Mucosa of stomach (tissue), 1 donor: Measurements from ENCODE around the gene PCDH12.

Experiments
- H3K27me3 ChIP-seq: one replicate; pipeline ENCODE4 v1.7.0; 2013; ENCODE audit warnings: mild to moderate bottlenecking, low read length; ENCODE audit not compliant: control insufficient read depth, insufficient read depth
- H3K36me3 ChIP-seq: one replicate; pipeline ENCODE4 v1.7.0; 2013; ENCODE audit warnings: low read length; ENCODE audit not compliant: control insufficient read depth, insufficient read depth
- H3K4me1 ChIP-seq: one replicate; pipeline ENCODE4 v1.7.0; 2013; ENCODE audit warnings: mild to moderate bottlenecking, low read length; ENCODE audit not compliant: control insufficient read depth, insufficient read depth
- H3K4me3 ChIP-seq: one replicate; pipeline ENCODE4 v1.7.0; 2013; ENCODE audit warnings: low read length
- H3K9ac ChIP-seq: one replicate; pipeline ENCODE4 v1.7.0; 2013; ENCODE audit warnings: mild to moderate bottlenecking, low read length, moderate library complexity
- H3K9me3 ChIP-seq: one replicate; pipeline ENCODE4 v1.7.0; 2013; ENCODE audit warnings: mild to moderate bottlenecking, low read length, moderate library complexity; ENCODE audit not compliant: control insufficient read depth
- donor health status: Pancreatic carcinoma.

Gene PCDH12

DNA sequence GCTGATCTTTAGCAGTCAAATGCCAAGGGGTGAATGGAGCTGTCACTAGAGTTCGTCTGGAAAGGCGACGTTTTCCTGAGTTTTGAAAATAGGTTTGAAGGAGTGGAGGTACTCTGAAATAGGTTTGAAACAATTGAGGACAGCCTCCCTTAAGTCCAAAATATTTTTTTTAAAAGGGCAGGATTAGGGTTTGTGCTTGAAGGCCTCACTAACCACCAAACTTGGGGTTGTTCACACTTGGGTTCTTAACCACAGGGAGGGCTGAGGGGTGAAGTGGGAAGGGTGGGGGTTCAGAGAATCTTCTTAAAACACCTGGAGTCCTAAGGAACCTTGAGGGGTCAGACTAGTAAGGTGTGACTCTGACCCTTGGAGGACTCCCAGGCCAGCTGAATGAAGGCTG is 3.5 kb upstream of the PCDH12 start:
- H3K4me1 ChIP-seq = peaks cover 15% of the 10 kb centered on the region
- H3K9ac ChIP-seq = no peak overlapping the region
- no peaks in the 10 kb centered on the region for H3K9me3 ChIP-seq

GRCh38 chr5:141960449-141961323 is 2.7 kb upstream of the PCDH12 start:
- Histone ChIP-seq H3K4me1 (peaks cover 15% of the 10 kb centered on the region), H3K9ac (peak overlapping the region; percentile 65), H3K27me3 (no peaks in the 10 kb centered on the region), H3K36me3 (no peaks in the 10 kb centered on the region), H3K4me3 (no peak overlapping the region), H3K9me3 (no peaks in the 10 kb centered on the region)

More for the DNA sequence above, 3.5 kb upstream of the PCDH12 start:
- Histone ChIP-seq H3K36me3 (no peaks in the 10 kb centered on the region), H3K27me3 (no peaks in the 10 kb centered on the region), H3K4me3 (no peak overlapping the region)

DNA sequence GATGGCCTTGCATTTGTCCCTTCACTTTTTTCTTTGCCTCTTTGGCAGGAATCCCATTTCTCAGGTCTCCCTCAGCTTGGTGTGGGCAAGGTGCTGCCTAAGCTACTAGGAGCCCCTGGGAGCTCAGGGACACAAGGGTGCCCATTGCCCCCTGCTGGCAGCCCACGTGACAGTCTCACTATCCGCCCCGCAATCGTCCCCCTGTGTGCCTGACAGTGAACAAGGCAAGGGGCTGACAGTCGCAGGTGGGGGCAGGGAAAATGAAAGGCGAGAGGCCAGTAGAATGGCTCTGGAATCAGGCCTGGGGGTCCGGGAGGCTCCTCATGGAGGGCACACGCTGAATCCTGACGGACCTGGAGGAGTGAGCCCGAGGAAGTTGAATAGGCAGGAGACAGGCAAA is 2.0 kb upstream of the PCDH12 start:
- Histone ChIP-seq H3K36me3 (no peaks in the 10 kb centered on the region), H3K9me3 (no peaks in the 10 kb centered on the region), H3K9ac (no peak overlapping the region), H3K27me3 (no peaks in the 10 kb centered on the region), H3K4me3 (no peak overlapping the region), H3K4me1 (peaks cover 15% of the 10 kb centered on the region)

- H3K4me3 ChIP-seq = no peak overlapping the region
- no peaks in the 10 kb centered on the region for H3K36me3 ChIP-seq
- H3K27me3 ChIP-seq = no peaks in the 10 kb centered on the region
- H3K9ac ChIP-seq = no peak overlapping the region
- H3K9me3 ChIP-seq = no peaks in the 10 kb centered on the region
- H3K4me1 ChIP-seq = peaks cover 15% of the 10 kb centered on the region
Measured at GRCh38 chr5:141958546-141959172, 657 bp upstream of the PCDH12 start.

DNA sequence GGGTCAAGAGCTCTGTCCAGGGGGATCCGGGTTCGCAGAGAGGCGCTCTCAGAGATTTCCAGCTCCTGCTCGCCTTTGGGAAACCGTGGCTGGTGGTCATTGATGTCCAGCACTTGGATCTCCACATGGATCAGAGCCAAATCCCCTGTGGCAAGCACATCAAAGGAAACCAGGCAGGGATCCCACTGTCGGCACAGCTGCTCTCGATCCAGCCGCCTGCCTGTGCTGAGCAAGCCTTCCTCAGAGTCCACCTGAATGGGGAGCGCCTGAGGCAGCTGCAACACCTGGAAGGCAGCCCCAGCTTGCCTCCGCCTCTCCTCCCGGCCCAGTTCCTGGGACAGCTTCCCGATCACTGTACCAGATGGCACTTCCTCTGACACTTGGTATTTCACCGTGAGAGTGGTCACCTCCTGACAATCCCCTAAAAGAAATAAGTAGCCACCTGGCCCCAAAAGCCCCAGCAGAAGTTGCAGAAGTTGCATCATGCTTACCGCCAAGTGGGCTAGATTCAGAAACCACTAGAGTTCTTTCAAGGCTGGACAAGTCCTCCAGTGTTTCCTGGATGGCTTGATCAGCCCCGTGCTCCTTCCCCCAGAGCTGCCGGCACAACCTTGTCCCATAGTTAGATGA is 520 bp downstream of the PCDH12 start:
- no peak overlapping the region for H3K9ac ChIP-seq
- peaks cover 15% of the 10 kb centered on the region for H3K4me1 ChIP-seq
- no peaks in the 10 kb centered on the region for H3K36me3 ChIP-seq
- H3K27me3 ChIP-seq = no peaks in the 10 kb centered on the region
- no peaks in the 10 kb centered on the region for H3K9me3 ChIP-seq
- H3K4me3 ChIP-seq = no peak overlapping the region

DNA sequence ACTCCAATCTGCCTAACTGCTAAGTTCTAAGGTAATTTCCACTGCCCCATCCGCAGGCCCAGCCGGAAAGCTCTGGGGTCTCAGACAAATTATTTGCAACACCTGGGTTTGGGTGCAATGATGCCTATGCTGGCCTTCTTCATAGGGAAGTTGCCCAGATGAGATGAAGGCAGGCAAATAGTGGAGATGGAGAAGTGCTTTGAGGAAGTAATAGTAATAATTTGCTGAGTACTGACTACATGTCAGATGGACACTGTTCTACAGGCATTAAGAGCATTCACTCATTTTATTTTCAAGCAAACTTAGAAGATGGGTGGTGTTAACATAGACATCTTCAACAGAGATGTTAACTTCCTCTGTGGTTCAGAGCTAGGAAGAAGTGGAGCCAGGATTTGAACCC is 3.8 kb downstream of the PCDH12 start:
- Histone ChIP-seq H3K27me3 (no peaks in the 10 kb centered on the region), H3K9ac (no peak overlapping the region), H3K36me3 (no peaks in the 10 kb centered on the region), H3K9me3 (no peaks in the 10 kb centered on the region), H3K4me3 (no peak overlapping the region), H3K4me1 (peaks cover 4% of the 10 kb centered on the region)

GRCh38 chr5:141952020-141952419 is 6.0 kb downstream of the PCDH12 start:
- no peak overlapping the region for H3K4me3 ChIP-seq

GRCh38 chr5:141951332-141951781 is 6.6 kb downstream of the PCDH12 start:
- Histone ChIP-seq H3K9me3 (no peaks in the 10 kb centered on the region), H3K4me1 (peaks cover 14% of the 10 kb centered on the region), H3K9ac (no peak overlapping the region), H3K4me3 (no peak overlapping the region), H3K36me3 (no peaks in the 10 kb centered on the region), H3K27me3 (no peaks in the 10 kb centered on the region)

More at GRCh38 chr5:141952020-141952419, 6.0 kb downstream of the PCDH12 start:
- no peaks in the 10 kb centered on the region for H3K9me3 ChIP-seq
- no peaks in the 10 kb centered on the region for H3K27me3 ChIP-seq
- H3K4me1 ChIP-seq = peaks cover 7% of the 10 kb centered on the region
- no peak overlapping the region for H3K9ac ChIP-seq
- no peaks in the 10 kb centered on the region for H3K36me3 ChIP-seq

GRCh38 chr5:141950207-141951005 is 7.6 kb downstream of the PCDH12 start:
- peaks cover 16% of the 10 kb centered on the region for H3K4me1 ChIP-seq
- H3K27me3 ChIP-seq = peaks cover 2% of the 10 kb centered on the region
- no peaks in the 10 kb centered on the region for H3K36me3 ChIP-seq
- H3K4me3 ChIP-seq = no peak overlapping the region
- H3K9me3 ChIP-seq = no peaks in the 10 kb centered on the region
- no peak overlapping the region for H3K9ac ChIP-seq

GRCh38 chr5:141949511-141949910 is 8.5 kb downstream of the PCDH12 start:
- Histone ChIP-seq H3K9ac (no peak overlapping the region), H3K27me3 (peaks cover 5% of the 10 kb centered on the region), H3K4me1 (peaks cover 16% of the 10 kb centered on the region), H3K9me3 (no peaks in the 10 kb centered on the region), H3K36me3 (no peaks in the 10 kb centered on the region), H3K4me3 (no peak overlapping the region)

GRCh38 chr5:141948812-141949211 is 9.2 kb downstream of the PCDH12 start:
- no peaks in the 10 kb centered on the region for H3K9me3 ChIP-seq
- peaks cover 5% of the 10 kb centered on the region for H3K27me3 ChIP-seq
- no peak overlapping the region for H3K9ac ChIP-seq
- no peak overlapping the region for H3K4me3 ChIP-seq
- H3K4me1 ChIP-seq = peaks cover 16% of the 10 kb centered on the region
- H3K36me3 ChIP-seq = no peaks in the 10 kb centered on the region
